ENCODE data around the gene CRLF1. TPM values are rescaled to one million over a fixed set of nuclear protein-coding genes. Genes with fewer than 3 reads are reported as not detected.
A peak's percentile ranks its signal among the peaks of the same experiment; 100 is the strongest.

Gene CRLF1
- total RNA-seq, 6 experiments from 2014 or later: 0.27 to 2.9 (median 1.2) TPM; not detected in 3

GRCh38 chr19:18629166-18630088, 22.8 kb upstream of the CRLF1 start:
- no peaks in the 10 kb centered on the region for H3K9me3 ChIP-seq
- ATAC-seq: peak in 2 of 4 donors; percentile 13 to 47
- TF ChIP-seq POLR2A (IDR thresholded peaks at IDR 0.05): no peak
- TF ChIP-seq, protein P1, sequence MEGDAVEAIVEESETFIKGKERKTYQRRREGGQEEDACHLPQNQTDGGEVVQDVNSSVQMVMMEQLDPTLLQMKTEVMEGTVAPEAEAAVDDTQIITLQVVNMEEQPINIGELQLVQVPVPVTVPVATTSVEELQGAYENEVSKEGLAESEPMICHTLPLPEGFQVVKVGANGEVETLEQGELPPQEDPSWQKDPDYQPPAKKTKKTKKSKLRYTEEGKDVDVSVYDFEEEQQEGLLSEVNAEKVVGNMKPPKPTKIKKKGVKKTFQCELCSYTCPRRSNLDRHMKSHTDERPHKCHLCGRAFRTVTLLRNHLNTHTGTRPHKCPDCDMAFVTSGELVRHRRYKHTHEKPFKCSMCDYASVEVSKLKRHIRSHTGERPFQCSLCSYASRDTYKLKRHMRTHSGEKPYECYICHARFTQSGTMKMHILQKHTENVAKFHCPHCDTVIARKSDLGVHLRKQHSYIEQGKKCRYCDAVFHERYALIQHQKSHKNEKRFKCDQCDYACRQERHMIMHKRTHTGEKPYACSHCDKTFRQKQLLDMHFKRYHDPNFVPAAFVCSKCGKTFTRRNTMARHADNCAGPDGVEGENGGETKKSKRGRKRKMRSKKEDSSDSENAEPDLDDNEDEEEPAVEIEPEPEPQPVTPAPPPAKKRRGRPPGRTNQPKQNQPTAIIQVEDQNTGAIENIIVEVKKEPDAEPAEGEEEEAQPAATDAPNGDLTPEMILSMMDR (IDR thresholded peaks at IDR 0.05): no peak
- no peak overlapping the region for H3K27ac ChIP-seq
- no peaks in the 10 kb centered on the region for H3K36me3 ChIP-seq
- no peak for DNase-seq
- intact Hi-C loops (cut with DNase I): no loop called here
- H3K4me1 ChIP-seq: no peaks in the 10 kb centered on the region
- H3K4me3 ChIP-seq: no peak overlapping the region
- WGBS (ENCODE audit: insufficient coverage, low coverage, low lambda C conversion rate, missing lambda C conversion rate): 66% methylated on average over 10 of the region's 15 CpGs
- no peaks in the 10 kb centered on the region for H3K27me3 ChIP-seq

GRCh38 chr19:18626906-18627305, 20.3 kb upstream of the CRLF1 start:
- TF ChIP-seq, protein P1 (IDR thresholded peaks at IDR 0.05): no peak
- TF ChIP-seq POLR2A (IDR thresholded peaks at IDR 0.05): no peak
- Histone ChIP-seq H3K4me3 (no peak overlapping the region), H3K36me3 (no peaks in the 10 kb centered on the region), H3K9me3 (no peaks in the 10 kb centered on the region), H3K27ac (no peak overlapping the region), H3K4me1 (no peaks in the 10 kb centered on the region), H3K27me3 (no peaks in the 10 kb centered on the region)
- ATAC-seq: no peak
- intact Hi-C loops (cut with DNase I): no loop called here
- no peak for DNase-seq
- WGBS (ENCODE audit: insufficient coverage, low coverage, low lambda C conversion rate, missing lambda C conversion rate): 60% methylated on average over 2 of the region's 2 CpGs

- no peaks in the 10 kb centered on the region for H3K4me1 ChIP-seq
- no peaks in the 10 kb centered on the region for H3K27me3 ChIP-seq
- no peak for ATAC-seq
- no peak for TF ChIP-seq POLR2A (IDR thresholded peaks at IDR 0.05)
- TF ChIP-seq, protein P1 (IDR thresholded peaks at IDR 0.05): no peak
- DNase-seq: no peak
- H3K9me3 ChIP-seq: no peaks in the 10 kb centered on the region
- no peak overlapping the region for H3K27ac ChIP-seq
- no CpG with 5 or more reads among the region's 7 CpGs for WGBS (ENCODE audit: insufficient coverage, low coverage, low lambda C conversion rate, missing lambda C conversion rate)
- H3K36me3 ChIP-seq: no peaks in the 10 kb centered on the region
- H3K4me3 ChIP-seq: no peak overlapping the region
- intact Hi-C loops (cut with DNase I): no loop called here
These were observed 14.3 kb upstream of the CRLF1 start for GRCh38 chr19:18620902-18621301.

DNA sequence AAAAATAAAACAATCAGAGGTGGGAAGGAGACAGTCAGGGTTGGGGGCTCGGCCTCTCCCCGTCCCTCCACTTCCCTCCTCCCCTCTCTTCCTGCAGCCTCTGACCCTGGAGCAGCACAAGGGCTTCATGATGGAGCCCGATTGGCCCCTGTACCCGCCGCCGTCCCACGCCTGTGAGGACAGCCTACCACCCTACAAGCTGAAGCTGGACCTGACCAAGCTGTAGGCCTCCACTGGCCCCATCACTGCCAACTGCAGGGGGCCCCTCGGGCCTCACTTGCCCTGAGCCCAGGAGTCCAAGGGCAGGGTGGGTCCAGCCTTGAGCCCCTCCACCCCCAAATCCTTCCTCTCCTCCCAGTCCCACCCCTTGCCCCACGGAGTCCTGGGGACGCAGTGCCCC, 13.7 kb upstream of the CRLF1 start:
- H3K9me3 ChIP-seq: no peaks in the 10 kb centered on the region
- H3K27ac ChIP-seq: no peak overlapping the region
- DNase-seq: no peak
- H3K27me3 ChIP-seq: no peaks in the 10 kb centered on the region
- TF ChIP-seq POLR2A (IDR thresholded peaks at IDR 0.05): no peak
- TF ChIP-seq, protein P1 (IDR thresholded peaks at IDR 0.05): no peak
- no peak overlapping the region for H3K4me3 ChIP-seq
- H3K36me3 ChIP-seq: no peaks in the 10 kb centered on the region
- WGBS (ENCODE audit: insufficient coverage, low coverage, low lambda C conversion rate, missing lambda C conversion rate): 69% methylated on average over 5 of the region's 10 CpGs
- intact Hi-C loops (cut with DNase I): no loop called here
- H3K4me1 ChIP-seq: no peaks in the 10 kb centered on the region
- ATAC-seq: peak in 1 of 4 donors; percentile 23
